ENCODE measurements around the gene OR14A2. TPM values are rescaled to one million over a fixed set of nuclear protein-coding genes. Genes with fewer than 3 reads are reported as not detected.
A peak's percentile ranks its signal among the peaks of the same experiment; 100 is the strongest.

OR14A2 gene
- total RNA-seq, 1 donor from 2014 or later, result not detected

GRCh38 chr1:247701338-247701737 is 46.6 kb downstream of the OR14A2 start:
- Histone ChIP-seq H4K20me1 (ENCODE audit: low read depth) (no peaks in the 10 kb centered on the region), H3K4me1 (no peaks in the 10 kb centered on the region), H3K9me3 (ENCODE audit: low read depth) (peaks cover 18% of the 10 kb centered on the region), H2AFZ (replicated peaks) (no peak overlapping the region), H3K79me2 (ENCODE audit: low read depth) (no peaks in the 10 kb centered on the region), H3K36me3 (no peaks in the 10 kb centered on the region), H3F3A (ENCODE audit: low read depth) (peaks cover 2% of the 10 kb centered on the region), H3K4me3 (no peak overlapping the region), H3K4me2 (no peak overlapping the region), H3K27ac (no peak overlapping the region), H3K27me3 (no peaks in the 10 kb centered on the region), H3K9ac (no peak overlapping the region)
- no peaks in the 10 kb centered on the region for H3K4me1 Mint-ChIP-seq
- no peak for DNase-seq (ENCODE audit: low spot score)
- H3K27me3 Mint-ChIP-seq (ENCODE audit: insufficient read depth, low read depth), result peaks cover 6% of the 10 kb centered on the region
- H3K9me3 Mint-ChIP-seq, result no peaks in the 10 kb centered on the region
- H3K4me3 Mint-ChIP-seq, result no peak overlapping the region
- no peak for TF ChIP-seq CTCF (IDR thresholded peaks at IDR 0.05)
- no peak for TF ChIP-seq EZH2phosphoT487 (IDR thresholded peaks at IDR 0.05)
- TF ChIP-seq EZH2 (IDR thresholded peaks at IDR 0.05), result no peak
- H3K27ac Mint-ChIP-seq, result no peak overlapping the region
- H3K36me3 Mint-ChIP-seq, result no peaks in the 10 kb centered on the region

- no peaks in the 10 kb centered on the region for H3K36me3 ChIP-seq
- peaks cover 6% of the 10 kb centered on the region for H3K9me3 ChIP-seq (ENCODE audit: low read depth)
- Mint-ChIP-seq H3K4me1 (no peaks in the 10 kb centered on the region), H3K27ac (no peak overlapping the region), H3K27me3 (ENCODE audit: insufficient read depth, low read depth) (no peaks in the 10 kb centered on the region), H3K36me3 (no peaks in the 10 kb centered on the region), H3K9me3 (no peaks in the 10 kb centered on the region), H3K4me3 (no peak overlapping the region)
- H3K27me3 ChIP-seq, result no peaks in the 10 kb centered on the region
- H3K4me1 ChIP-seq, result no peaks in the 10 kb centered on the region
- H3K4me3 ChIP-seq, result no peak overlapping the region
- H3K27ac ChIP-seq, result no peak overlapping the region
- H3F3A ChIP-seq (ENCODE audit: low read depth), result no peaks in the 10 kb centered on the region
- H3K4me2 ChIP-seq, result no peak overlapping the region
- H3K9ac ChIP-seq, result no peak overlapping the region
- no peaks in the 10 kb centered on the region for H3K79me2 ChIP-seq (ENCODE audit: low read depth)
- DNase-seq (ENCODE audit: low spot score), result peak; percentile 86
- H4K20me1 ChIP-seq (ENCODE audit: low read depth), result no peaks in the 10 kb centered on the region
- TF ChIP-seq CTCF (IDR thresholded peaks at IDR 0.05) (peak; percentile 88), EZH2 (IDR thresholded peaks at IDR 0.05) (no peak), EZH2phosphoT487 (IDR thresholded peaks at IDR 0.05) (no peak)
- H2AFZ ChIP-seq (replicated peaks), result no peak overlapping the region
Observed at GRCh38 chr1:247681288-247681897, 66.5 kb downstream of the OR14A2 start.

GRCh38 chr1:247680171-247680570 is 67.8 kb downstream of the OR14A2 start:
- Histone ChIP-seq H3K4me2 (no peak overlapping the region), H3K9ac (no peak overlapping the region), H3F3A (ENCODE audit: low read depth) (no peaks in the 10 kb centered on the region), H3K4me3 (no peak overlapping the region), H3K9me3 (ENCODE audit: low read depth) (no peaks in the 10 kb centered on the region), H3K36me3 (no peaks in the 10 kb centered on the region), H3K4me1 (no peaks in the 10 kb centered on the region), H3K27me3 (no peaks in the 10 kb centered on the region), H3K27ac (no peak overlapping the region), H4K20me1 (ENCODE audit: low read depth) (no peaks in the 10 kb centered on the region), H3K79me2 (ENCODE audit: low read depth) (no peaks in the 10 kb centered on the region), H2AFZ (replicated peaks) (no peak overlapping the region)
- DNase-seq (ENCODE audit: low spot score), result no peak
- Mint-ChIP-seq H3K27ac (no peak overlapping the region), H3K4me3 (no peak overlapping the region), H3K27me3 (ENCODE audit: insufficient read depth, low read depth) (no peaks in the 10 kb centered on the region), H3K9me3 (no peaks in the 10 kb centered on the region), H3K4me1 (no peaks in the 10 kb centered on the region), H3K36me3 (no peaks in the 10 kb centered on the region)
- TF ChIP-seq CTCF (IDR thresholded peaks at IDR 0.05) (no peak), EZH2 (IDR thresholded peaks at IDR 0.05) (no peak), EZH2phosphoT487 (IDR thresholded peaks at IDR 0.05) (no peak)

Measured in neural progenitor cell (in vitro differentiated cells).